Sigmoid colon (tissue), 7 donors: ENCODE measurements around the gene UBASH3B. TPM values are rescaled to one million over a fixed set of nuclear protein-coding genes. Genes with fewer than 3 reads are reported as not detected.

Source experiments
- DNase-seq: peaks from one replicate; pipeline ENCODE4 v3.0.0-alpha.2; 2019
- H3K27ac ChIP-seq, 4 donors: fragments of 200-600 bp; sonication (generic); one replicate each; pipeline ENCODE4 v1.5.1; 2016 to 2019; ENCODE audit warnings: mild to moderate bottlenecking in 1 of 4
- H3K27me3 ChIP-seq, 3 donors: fragments of 200-600 bp; sonication (generic); one replicate each; pipeline ENCODE4 v1.5.1; 2019; ENCODE audit warnings: mild to moderate bottlenecking in 1 of 3
- H3K36me3 ChIP-seq, 4 donors: fragments of 200-600 bp; sonication (generic); one replicate each; pipeline ENCODE4 v1.5.1; 2016 to 2019
- H3K4me1 ChIP-seq, 4 donors: fragments of 200-600 bp; sonication (generic); one replicate each; pipeline ENCODE4 v1.5.1; 2017 to 2019
- H3K4me3 ChIP-seq, 4 donors: fragments of 200-600 bp; sonication (generic); one replicate each; pipeline ENCODE4 v1.5.1; 2017 to 2019; ENCODE audit warnings: mild to moderate bottlenecking in 2 of 4, moderate library complexity in 1 of 4
- H3K9me3 ChIP-seq, 4 donors: fragments of 200-600 bp in 3 of 4; sonication (generic) in 3 of 4; one replicate each; pipeline versions ENCODE4 v1.5.1 to v1.6.1; 2013 to 2019
- CTCF ChIP-seq, 4 experiments: fragments of 450-650 bp in 3 of 4; fragments of 200-600 bp in 1 of 4; IDR thresholded peaks; one replicate each; pipeline ENCODE4 v1.5.1; 2016 to 2019; ENCODE audit warnings: antibody characterized with exemption in 4 of 4, mild to moderate bottlenecking in 3 of 4, moderate library complexity in 2 of 4
- EP300 ChIP-seq, 4 donors: sonication (generic); formaldehyde crosslinking; IDR thresholded peaks; one replicate each; pipeline ENCODE4 v1.6.1; 2017; ENCODE audit warnings: antibody characterized with exemption in 4 of 4
- POLR2A ChIP-seq, 2 donors: fragments of 450-650 bp; IDR thresholded peaks; one replicate each; pipeline ENCODE4 v1.6.1; 2016; ENCODE audit warnings: antibody characterized with exemption in 2 of 2, mild to moderate bottlenecking in 2 of 2, moderate library complexity in 2 of 2
- POLR2AphosphoS5 ChIP-seq, 4 donors: sonication (generic); formaldehyde crosslinking; IDR thresholded peaks; one replicate each; pipeline ENCODE4 v1.6.1; 2017; ENCODE audit warnings: antibody characterized with exemption in 4 of 4
- WGBS, 2 donors: extraction: QIAGEN DNeasy Blood & Tissue Kit; methylation state at CpG; one replicate each; pipeline ENCODE4 v1.1.7; 2013; 5-methylcytosine and 5-hydroxymethylcytosine counted together
- intact Hi-C: fragments of 100-400 bp; cut with DNase I; formaldehyde crosslinking; loops from one replicate; pipeline ENCODE4 v1.15.1; 2023
- polyA plus RNA-seq, 3 donors: library from polyadenylated mRNA; stranded (reverse); fragments of 200-250 nt; gene quantifications; one replicate each; pipeline ENCODE4 v1.2.3, GENCODE V29; 2013
- total RNA-seq, 4 donors: library from RNA; depleted of rRNA; stranded (reverse); fragments of >200 nt; gene quantifications; one replicate each; pipeline ENCODE4 v1.1.0, GENCODE V29; 2016
- donor health status: healthy with polysubstance abuse.
- donor health status: Bipolar disorder and iron deficiency.
- donor health status: healthy.

UBASH3B gene
- total and polyA plus RNA-seq, 7 donors: 1.4 to 12.9 (median 2.1) TPM

GRCh38 chr11:122646549-122647340 is 8.8 kb upstream of the UBASH3B start:
- intact Hi-C loops: no loop called here
- TF ChIP-seq EP300 (IDR thresholded peaks at IDR 0.05) (no peak), CTCF (IDR thresholded peaks at IDR 0.05) (no peak), POLR2A (IDR thresholded peaks at IDR 0.05) (no peak), POLR2AphosphoS5 (IDR thresholded peaks at IDR 0.05) (no peak)
- no peak for DNase-seq

DNA sequence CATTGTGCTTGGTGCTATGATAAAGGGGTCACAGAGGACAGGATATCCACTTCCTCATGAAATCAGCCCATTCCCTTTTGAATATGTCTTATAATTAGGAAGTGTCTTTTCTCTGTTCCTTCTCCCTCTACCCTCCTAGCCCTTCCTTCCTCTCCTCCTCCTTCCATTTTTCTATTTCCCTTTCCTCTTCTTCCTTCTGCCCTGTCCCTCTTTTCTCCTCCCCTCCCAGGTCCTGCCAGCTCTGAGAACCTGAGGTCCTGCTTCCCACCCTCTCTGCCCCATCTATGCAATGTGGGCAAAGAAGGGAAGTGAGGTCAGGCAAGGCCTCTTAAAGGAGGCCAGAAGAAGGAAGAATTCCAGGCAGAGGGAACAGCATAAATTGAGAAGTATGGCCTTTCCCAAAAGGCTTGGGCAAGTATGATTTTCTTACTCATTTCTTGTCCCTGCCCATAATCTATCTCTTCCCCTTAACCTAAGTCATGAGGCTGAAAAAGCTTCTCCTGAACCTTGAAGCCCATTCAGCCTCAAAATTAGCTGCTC is 7.7 kb upstream of the UBASH3B start:
- Histone ChIP-seq H3K27ac (no peak overlapping the region), H3K4me1 (peaks cover 0 to 6% (median 1%) of the 10 kb centered on the region in 4 donors), H3K4me3 (no peak overlapping the region), H3K36me3 (no peaks in the 10 kb centered on the region), H3K27me3 (no peaks in the 10 kb centered on the region), H3K9me3 (no peaks in the 10 kb centered on the region)
- intact Hi-C loops: no loop called here
- no peak for DNase-seq
- no peak for TF ChIP-seq EP300 (IDR thresholded peaks at IDR 0.05)
- TF ChIP-seq POLR2AphosphoS5 (IDR thresholded peaks at IDR 0.05): no peak
- TF ChIP-seq CTCF (IDR thresholded peaks at IDR 0.05): no peak
- TF ChIP-seq POLR2A (IDR thresholded peaks at IDR 0.05): no peak

More at GRCh38 chr11:122646549-122647340, 8.8 kb upstream of the UBASH3B start:
- Histone ChIP-seq H3K27ac (no peak overlapping the region), H3K4me3 (no peak overlapping the region), H3K4me1 (peaks cover 0 to 15% (median 3%) of the 10 kb centered on the region in 4 donors), H3K36me3 (no peaks in the 10 kb centered on the region), H3K27me3 (no peaks in the 10 kb centered on the region), H3K9me3 (no peaks in the 10 kb centered on the region)
- 70 to 75% methylated on average over 6 of the region's 6 CpGs for WGBS, 2 donors

GRCh38 chr11:122649116-122649515 is 6.4 kb upstream of the UBASH3B start:
- H3K4me1 ChIP-seq: peaks cover 0 to under 1% (median 0%) of the 10 kb centered on the region in 4 donors
- no peak for TF ChIP-seq EP300 (IDR thresholded peaks at IDR 0.05)
- no peak for TF ChIP-seq CTCF (IDR thresholded peaks at IDR 0.05)
- no peak for TF ChIP-seq POLR2AphosphoS5 (IDR thresholded peaks at IDR 0.05)
- no peak for TF ChIP-seq POLR2A (IDR thresholded peaks at IDR 0.05)
- no peaks in the 10 kb centered on the region for H3K36me3 ChIP-seq
- H3K9me3 ChIP-seq: no peaks in the 10 kb centered on the region
- DNase-seq: no peak
- 78 to 88% methylated on average over 3 of the region's 3 CpGs for WGBS, 2 donors
- H3K4me3 ChIP-seq: no peak overlapping the region
- H3K27ac ChIP-seq: no peak overlapping the region
- intact Hi-C loops: no loop called here
- H3K27me3 ChIP-seq: no peaks in the 10 kb centered on the region

- no peaks in the 10 kb centered on the region for H3K27me3 ChIP-seq
- intact Hi-C loops: loop anchor here (10.0 kb wide), 1 partner anchor 414 kb away; the partner anchor contains the start of gene HSPA8
- no peak overlapping the region for H3K4me3 ChIP-seq
- no peaks in the 10 kb centered on the region for H3K9me3 ChIP-seq
- TF ChIP-seq EP300 (IDR thresholded peaks at IDR 0.05) (no peak), POLR2AphosphoS5 (IDR thresholded peaks at IDR 0.05) (no peak), POLR2A (IDR thresholded peaks at IDR 0.05) (no peak), CTCF (IDR thresholded peaks at IDR 0.05) (no peak)
- DNase-seq: no peak
- no peak overlapping the region for H3K27ac ChIP-seq
- WGBS, 2 donors: 14 to 60% methylated on average over 1 of the region's 1 CpG
- H3K36me3 ChIP-seq: no peaks in the 10 kb centered on the region
- H3K4me1 ChIP-seq: peaks cover 0 to 14% (median 6%) of the 10 kb centered on the region in 4 donors
Observed at GRCh38 chr11:122650619-122651018, 4.9 kb upstream of the UBASH3B start.
